K562 (cell line): Measurements from ENCODE around the gene GANAB. TPM values are rescaled to one million over a fixed set of nuclear protein-coding genes. Genes with fewer than 3 reads are reported as not detected.

Source experiments
- MXI1 ChIP-seq: IDR thresholded peaks from 2 replicates; pipeline ENCODE4 v1.6.1; 2011; ENCODE audit warnings: low read depth, mild to moderate bottlenecking, improper control_type of control experiment, low read length
- PTTG1 ChIP-seq: fragments of 450-650 bp; IDR thresholded peaks from 2 replicates; pipeline ENCODE4 v1.6.1; 2016; ENCODE audit warnings: low read depth, mild to moderate bottlenecking, missing genetic modification characterization, missing compliant biosample characterization
- STAG1 ChIP-seq: sonication (generic); formaldehyde crosslinking; IDR thresholded peaks from 2 replicates; pipeline ENCODE4 v1.5.0; 2020; ENCODE audit warnings: missing genetic modification reagents, borderline replicate concordance
- ZNF232 ChIP-seq: sonication (generic); formaldehyde crosslinking; IDR thresholded peaks from 2 replicates; pipeline ENCODE4 v1.8.0; 2022; ENCODE audit warnings: mild to moderate bottlenecking, missing genetic modification reagents
- ZNF408 ChIP-seq: fragments of 250-450 bp; sonication (Bioruptor Pico); IDR thresholded peaks from 2 replicates; pipeline ENCODE4 v1.4.0; 2020; ENCODE audit warnings: low read depth, mild to moderate bottlenecking, moderate library complexity
- polyA plus RNA-seq, 8 experiments: library from polyadenylated mRNA; depleted of rRNA in 4 of 8; stranded (reverse) in 5 of 8; unstranded in 3 of 8; fragments of >200 nt; fragmentation: Nextera tagmentation in 2 of 8; fragmentation: Illumina TruSeq in 1 of 8; extraction: Ambion mirVana in 2 of 8; extraction: Trizol in 1 of 8; gene quantifications; 2 replicates each; pipeline versions ENCODE4 v1.2.1 to v1.2.3, GENCODE V29; 2011 to 2014; ENCODE audit warnings: inconsistent platforms in 1 of 8, missing spikeins in 1 of 8
- total RNA-seq, 7 experiments: library from RNA; depleted of rRNA in 6 of 7; stranded (reverse); fragments of >200 nt in 6 of 7; fragmentation: Illumina TruSeq in 2 of 7; extraction: Trizol in 2 of 7; gene quantifications; 2 replicates each; pipeline versions ENCODE4 v1.2.1 to v1.2.3, GENCODE V29; 2011 to 2021; ENCODE audit warnings: low replicate concordance in 1 of 7
- TF ChIP-seq, protein P1 (sequence below): fragments of 200-600 bp; sonication (generic); IDR thresholded peaks from one replicate; pipeline ENCODE4 v1.6.1; 2012; ENCODE audit warnings: mild to moderate bottlenecking, low read depth, low read length, inconsistent platforms
- TF ChIP-seq, protein P2 (sequence below): fragments of 450-650 bp; conservative IDR thresholded peaks from 2 replicates; pipeline ENCODE4 v1.6.1; 2016; ENCODE audit warnings: missing genetic modification characterization, low read depth, mild to moderate bottlenecking, control low read depth, missing compliant biosample characterization
- TF ChIP-seq, protein P3 (sequence below): sonication (generic); formaldehyde crosslinking; IDR thresholded peaks from 2 replicates; pipeline ENCODE4 v1.8.0; 2022; ENCODE audit warnings: mild to moderate bottlenecking, missing genetic modification reagents

Gene GANAB
- total and polyA plus RNA-seq, 9 of the 15 experiments (the other 6 are each of a cell fraction or from before 2014, with no cell fraction given): 6.5 to 284 (median 161) TPM

DNA sequence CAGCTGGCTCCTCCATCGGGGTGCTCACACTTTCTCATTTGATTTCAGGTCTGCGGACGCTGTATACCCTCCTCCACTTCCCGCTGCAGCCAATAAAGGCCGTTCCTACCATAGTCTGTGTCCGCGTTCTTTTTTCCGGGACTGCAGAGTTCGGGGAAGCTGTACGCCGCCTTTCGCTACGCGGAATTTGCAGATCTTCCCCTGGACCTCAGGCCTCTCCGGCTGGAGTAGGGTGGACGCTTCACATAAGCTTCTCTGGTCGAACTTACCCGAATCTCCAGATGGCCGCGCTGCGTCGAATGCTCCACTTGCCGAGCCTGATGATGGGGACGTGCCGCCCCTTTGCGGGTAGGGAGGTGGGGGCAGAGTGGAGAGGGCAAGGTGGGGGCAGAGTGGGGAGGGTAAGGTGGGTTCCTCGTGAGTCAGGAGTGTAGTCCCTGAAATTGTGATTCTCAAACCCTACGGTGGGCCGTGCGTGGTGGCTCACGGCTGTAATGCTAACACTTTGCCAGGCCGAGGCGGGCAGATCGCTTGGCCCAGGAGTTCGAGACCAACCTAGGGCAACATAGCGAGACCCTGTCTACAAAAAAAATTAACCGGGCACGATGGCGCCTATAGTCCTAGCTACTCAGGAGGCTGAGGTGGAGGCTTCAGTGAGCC lies 19.3 kb upstream of the GANAB start (continued):
- TF ChIP-seq, protein P1, sequence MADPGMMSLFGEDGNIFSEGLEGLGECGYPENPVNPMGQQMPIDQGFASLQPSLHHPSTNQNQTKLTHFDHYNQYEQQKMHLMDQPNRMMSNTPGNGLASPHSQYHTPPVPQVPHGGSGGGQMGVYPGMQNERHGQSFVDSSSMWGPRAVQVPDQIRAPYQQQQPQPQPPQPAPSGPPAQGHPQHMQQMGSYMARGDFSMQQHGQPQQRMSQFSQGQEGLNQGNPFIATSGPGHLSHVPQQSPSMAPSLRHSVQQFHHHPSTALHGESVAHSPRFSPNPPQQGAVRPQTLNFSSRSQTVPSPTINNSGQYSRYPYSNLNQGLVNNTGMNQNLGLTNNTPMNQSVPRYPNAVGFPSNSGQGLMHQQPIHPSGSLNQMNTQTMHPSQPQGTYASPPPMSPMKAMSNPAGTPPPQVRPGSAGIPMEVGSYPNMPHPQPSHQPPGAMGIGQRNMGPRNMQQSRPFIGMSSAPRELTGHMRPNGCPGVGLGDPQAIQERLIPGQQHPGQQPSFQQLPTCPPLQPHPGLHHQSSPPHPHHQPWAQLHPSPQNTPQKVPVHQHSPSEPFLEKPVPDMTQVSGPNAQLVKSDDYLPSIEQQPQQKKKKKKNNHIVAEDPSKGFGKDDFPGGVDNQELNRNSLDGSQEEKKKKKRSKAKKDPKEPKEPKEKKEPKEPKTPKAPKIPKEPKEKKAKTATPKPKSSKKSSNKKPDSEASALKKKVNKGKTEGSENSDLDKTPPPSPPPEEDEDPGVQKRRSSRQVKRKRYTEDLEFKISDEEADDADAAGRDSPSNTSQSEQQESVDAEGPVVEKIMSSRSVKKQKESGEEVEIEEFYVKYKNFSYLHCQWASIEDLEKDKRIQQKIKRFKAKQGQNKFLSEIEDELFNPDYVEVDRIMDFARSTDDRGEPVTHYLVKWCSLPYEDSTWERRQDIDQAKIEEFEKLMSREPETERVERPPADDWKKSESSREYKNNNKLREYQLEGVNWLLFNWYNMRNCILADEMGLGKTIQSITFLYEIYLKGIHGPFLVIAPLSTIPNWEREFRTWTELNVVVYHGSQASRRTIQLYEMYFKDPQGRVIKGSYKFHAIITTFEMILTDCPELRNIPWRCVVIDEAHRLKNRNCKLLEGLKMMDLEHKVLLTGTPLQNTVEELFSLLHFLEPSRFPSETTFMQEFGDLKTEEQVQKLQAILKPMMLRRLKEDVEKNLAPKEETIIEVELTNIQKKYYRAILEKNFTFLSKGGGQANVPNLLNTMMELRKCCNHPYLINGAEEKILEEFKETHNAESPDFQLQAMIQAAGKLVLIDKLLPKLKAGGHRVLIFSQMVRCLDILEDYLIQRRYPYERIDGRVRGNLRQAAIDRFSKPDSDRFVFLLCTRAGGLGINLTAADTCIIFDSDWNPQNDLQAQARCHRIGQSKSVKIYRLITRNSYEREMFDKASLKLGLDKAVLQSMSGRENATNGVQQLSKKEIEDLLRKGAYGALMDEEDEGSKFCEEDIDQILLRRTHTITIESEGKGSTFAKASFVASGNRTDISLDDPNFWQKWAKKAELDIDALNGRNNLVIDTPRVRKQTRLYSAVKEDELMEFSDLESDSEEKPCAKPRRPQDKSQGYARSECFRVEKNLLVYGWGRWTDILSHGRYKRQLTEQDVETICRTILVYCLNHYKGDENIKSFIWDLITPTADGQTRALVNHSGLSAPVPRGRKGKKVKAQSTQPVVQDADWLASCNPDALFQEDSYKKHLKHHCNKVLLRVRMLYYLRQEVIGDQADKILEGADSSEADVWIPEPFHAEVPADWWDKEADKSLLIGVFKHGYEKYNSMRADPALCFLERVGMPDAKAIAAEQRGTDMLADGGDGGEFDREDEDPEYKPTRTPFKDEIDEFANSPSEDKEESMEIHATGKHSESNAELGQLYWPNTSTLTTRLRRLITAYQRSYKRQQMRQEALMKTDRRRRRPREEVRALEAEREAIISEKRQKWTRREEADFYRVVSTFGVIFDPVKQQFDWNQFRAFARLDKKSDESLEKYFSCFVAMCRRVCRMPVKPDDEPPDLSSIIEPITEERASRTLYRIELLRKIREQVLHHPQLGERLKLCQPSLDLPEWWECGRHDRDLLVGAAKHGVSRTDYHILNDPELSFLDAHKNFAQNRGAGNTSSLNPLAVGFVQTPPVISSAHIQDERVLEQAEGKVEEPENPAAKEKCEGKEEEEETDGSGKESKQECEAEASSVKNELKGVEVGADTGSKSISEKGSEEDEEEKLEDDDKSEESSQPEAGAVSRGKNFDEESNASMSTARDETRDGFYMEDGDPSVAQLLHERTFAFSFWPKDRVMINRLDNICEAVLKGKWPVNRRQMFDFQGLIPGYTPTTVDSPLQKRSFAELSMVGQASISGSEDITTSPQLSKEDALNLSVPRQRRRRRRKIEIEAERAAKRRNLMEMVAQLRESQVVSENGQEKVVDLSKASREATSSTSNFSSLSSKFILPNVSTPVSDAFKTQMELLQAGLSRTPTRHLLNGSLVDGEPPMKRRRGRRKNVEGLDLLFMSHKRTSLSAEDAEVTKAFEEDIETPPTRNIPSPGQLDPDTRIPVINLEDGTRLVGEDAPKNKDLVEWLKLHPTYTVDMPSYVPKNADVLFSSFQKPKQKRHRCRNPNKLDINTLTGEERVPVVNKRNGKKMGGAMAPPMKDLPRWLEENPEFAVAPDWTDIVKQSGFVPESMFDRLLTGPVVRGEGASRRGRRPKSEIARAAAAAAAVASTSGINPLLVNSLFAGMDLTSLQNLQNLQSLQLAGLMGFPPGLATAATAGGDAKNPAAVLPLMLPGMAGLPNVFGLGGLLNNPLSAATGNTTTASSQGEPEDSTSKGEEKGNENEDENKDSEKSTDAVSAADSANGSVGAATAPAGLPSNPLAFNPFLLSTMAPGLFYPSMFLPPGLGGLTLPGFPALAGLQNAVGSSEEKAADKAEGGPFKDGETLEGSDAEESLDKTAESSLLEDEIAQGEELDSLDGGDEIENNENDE: no peak
- TF ChIP-seq, protein P2, sequence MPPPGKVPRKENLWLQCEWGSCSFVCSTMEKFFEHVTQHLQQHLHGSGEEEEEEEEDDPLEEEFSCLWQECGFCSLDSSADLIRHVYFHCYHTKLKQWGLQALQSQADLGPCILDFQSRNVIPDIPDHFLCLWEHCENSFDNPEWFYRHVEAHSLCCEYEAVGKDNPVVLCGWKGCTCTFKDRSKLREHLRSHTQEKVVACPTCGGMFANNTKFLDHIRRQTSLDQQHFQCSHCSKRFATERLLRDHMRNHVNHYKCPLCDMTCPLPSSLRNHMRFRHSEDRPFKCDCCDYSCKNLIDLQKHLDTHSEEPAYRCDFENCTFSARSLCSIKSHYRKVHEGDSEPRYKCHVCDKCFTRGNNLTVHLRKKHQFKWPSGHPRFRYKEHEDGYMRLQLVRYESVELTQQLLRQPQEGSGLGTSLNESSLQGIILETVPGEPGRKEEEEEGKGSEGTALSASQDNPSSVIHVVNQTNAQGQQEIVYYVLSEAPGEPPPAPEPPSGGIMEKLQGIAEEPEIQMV (tag): peak; percentile 52; the same call in 1 of the 2 replicates
- TF ChIP-seq ZNF232 (no peak), PTTG1 (no peak), MXI1 (no peak), ZNF408 (no peak), STAG1 (CRISPR knock-in tag) (no peak)
- TF ChIP-seq, protein P3, sequence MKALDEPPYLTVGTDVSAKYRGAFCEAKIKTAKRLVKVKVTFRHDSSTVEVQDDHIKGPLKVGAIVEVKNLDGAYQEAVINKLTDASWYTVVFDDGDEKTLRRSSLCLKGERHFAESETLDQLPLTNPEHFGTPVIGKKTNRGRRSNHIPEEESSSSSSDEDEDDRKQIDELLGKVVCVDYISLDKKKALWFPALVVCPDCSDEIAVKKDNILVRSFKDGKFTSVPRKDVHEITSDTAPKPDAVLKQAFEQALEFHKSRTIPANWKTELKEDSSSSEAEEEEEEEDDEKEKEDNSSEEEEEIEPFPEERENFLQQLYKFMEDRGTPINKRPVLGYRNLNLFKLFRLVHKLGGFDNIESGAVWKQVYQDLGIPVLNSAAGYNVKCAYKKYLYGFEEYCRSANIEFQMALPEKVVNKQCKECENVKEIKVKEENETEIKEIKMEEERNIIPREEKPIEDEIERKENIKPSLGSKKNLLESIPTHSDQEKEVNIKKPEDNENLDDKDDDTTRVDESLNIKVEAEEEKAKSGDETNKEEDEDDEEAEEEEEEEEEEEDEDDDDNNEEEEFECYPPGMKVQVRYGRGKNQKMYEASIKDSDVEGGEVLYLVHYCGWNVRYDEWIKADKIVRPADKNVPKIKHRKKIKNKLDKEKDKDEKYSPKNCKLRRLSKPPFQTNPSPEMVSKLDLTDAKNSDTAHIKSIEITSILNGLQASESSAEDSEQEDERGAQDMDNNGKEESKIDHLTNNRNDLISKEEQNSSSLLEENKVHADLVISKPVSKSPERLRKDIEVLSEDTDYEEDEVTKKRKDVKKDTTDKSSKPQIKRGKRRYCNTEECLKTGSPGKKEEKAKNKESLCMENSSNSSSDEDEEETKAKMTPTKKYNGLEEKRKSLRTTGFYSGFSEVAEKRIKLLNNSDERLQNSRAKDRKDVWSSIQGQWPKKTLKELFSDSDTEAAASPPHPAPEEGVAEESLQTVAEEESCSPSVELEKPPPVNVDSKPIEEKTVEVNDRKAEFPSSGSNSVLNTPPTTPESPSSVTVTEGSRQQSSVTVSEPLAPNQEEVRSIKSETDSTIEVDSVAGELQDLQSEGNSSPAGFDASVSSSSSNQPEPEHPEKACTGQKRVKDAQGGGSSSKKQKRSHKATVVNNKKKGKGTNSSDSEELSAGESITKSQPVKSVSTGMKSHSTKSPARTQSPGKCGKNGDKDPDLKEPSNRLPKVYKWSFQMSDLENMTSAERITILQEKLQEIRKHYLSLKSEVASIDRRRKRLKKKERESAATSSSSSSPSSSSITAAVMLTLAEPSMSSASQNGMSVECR (CRISPR knock-in tag): 0 out of 2 replicates have a peak, but pooled peaks have one; percentile 24
